Sciatic nerve (tissue), 2 donors: ENCODE data around the gene HHEX. TPM values are rescaled to one million over a fixed set of nuclear protein-coding genes. Genes with fewer than 3 reads are reported as not detected.
"Not testable (repeated sequence)": the region's sequence is repeated elsewhere in the genome, so short reads cannot be mapped to it uniquely, and the experiment has no call there.

Experiments used
- ATAC-seq: fragments of 200-7000 bp; cut with Tn5 transposase; one replicate; pipeline ENCODE4 v1.9.1; 2020; ENCODE audit warnings: mild to moderate bottlenecking, moderate library complexity
- DNase-seq: peaks from one replicate; pipeline ENCODE4 v3.0.0-alpha.2; 2020; ENCODE audit warnings: low spot score
- intact Hi-C: fragments of 100-400 bp; cut with DNase I; formaldehyde crosslinking; loops from one replicate; pipeline ENCODE4 v1.14.2; 2022
- total RNA-seq: library from RNA; stranded (reverse); fragmentation: NEBNext Ultra II Directional; extraction: Animal tissue kit (Norgen Biotek cat#: 25700); gene quantifications from one replicate; pipeline ENCODE4 v1.2.1, GENCODE V29; 2021
- donor health status: DM: no; HTN: no; CAD: no.
- donor health status: DM: no; HTN: no; CAD: no.

HHEX gene
- total RNA-seq, 1 donor from 2014 or later: 15.3 TPM

GRCh38 chr10:92727141-92727540 lies 37.4 kb downstream of the HHEX start:
- no peak for ATAC-seq
- no peak for DNase-seq
- intact Hi-C loops: no loop called here

DNA sequence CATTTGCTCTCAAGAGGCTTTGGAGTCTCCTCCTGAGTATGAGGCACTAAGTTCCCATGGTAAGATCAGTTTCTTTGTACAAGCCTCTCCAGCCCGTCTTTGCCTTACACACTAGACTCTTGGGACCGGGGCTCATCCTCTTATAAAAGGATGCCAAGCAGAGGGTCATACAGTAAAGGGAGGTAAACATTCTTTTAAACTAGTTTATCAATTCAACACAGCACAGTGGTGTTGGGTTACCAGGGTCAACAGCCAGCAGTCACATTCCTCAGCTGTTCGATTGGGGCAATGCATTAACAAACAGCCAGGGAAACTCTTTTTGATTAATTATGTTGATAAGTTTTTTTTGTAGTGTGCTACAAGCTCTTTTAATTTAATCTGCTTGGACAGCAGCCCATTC lies 37.8 kb downstream of the HHEX start:
- no peak for ATAC-seq
- intact Hi-C loops: no loop called here

GRCh38 chr10:92729886-92730285 lies 40.1 kb downstream of the HHEX start:
- intact Hi-C loops: no loop called here
- ATAC-seq (no peak), DNase-seq (no peak)

More for the DNA sequence above, 37.8 kb downstream of the HHEX start:
- DNase-seq: no peak

GRCh38 chr10:92732958-92733357 lies 43.2 kb downstream of the HHEX start:
- DNase-seq (no peak), ATAC-seq (no peak)
- intact Hi-C loops: no loop called here

DNA sequence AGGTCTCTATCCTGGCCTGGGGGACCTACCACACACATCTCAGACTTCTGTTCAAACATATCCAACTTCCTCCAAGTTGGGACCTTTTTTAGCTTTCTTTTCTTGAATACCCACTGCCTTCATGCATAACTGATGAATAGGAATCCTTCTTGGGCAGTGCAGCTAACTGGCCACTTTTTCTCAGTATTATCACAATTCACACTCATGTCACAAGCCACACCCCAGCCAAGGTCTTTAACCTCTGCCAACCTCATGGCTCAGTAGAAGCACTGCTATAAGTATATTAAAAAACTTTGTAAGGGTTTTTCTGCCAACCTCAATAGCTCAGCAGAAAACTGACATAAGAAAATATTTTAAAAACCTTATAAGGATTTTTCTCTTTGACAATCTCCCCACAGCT lies 44.5 kb downstream of the HHEX start:
- no peak for DNase-seq
- intact Hi-C loops: no loop called here
- ATAC-seq: no peak

- DNase-seq (no peak), ATAC-seq (no peak)
- intact Hi-C loops: no loop called here
Measured at GRCh38 chr10:92735938-92736337, 46.2 kb downstream of the HHEX start.

GRCh38 chr10:92737484-92737883 lies 47.7 kb downstream of the HHEX start:
- no peak for DNase-seq
- ATAC-seq: no peak
- intact Hi-C loops: no loop called here

GRCh38 chr10:92740762-92741161 lies 51.0 kb downstream of the HHEX start:
- no peak for ATAC-seq
- no peak for DNase-seq
- intact Hi-C loops: no loop called here

DNA sequence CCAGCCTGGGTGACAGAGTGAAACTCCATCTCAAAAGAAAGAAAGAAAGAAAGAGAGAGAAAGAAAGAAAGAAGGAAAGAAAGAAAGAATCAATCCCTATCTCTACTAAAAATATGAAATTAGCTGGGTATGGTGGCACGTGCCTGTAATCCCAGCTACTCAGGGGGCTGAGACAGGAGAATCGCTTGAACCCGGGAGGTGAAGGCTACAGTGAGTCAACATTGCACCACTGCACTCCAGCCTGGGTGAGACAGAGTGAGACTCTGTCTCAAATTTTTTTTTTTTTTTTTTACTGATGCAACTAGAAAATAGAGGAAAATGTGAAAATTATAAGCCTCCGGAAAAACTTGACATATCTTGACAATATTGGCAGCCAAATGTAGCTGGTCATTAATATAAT lies 52.0 kb downstream of the HHEX start:
- ATAC-seq, DNase-seq, intact Hi-C loops: not testable (repeated sequence)

- DNase-seq (no peak), ATAC-seq (peak; percentile 68)
- intact Hi-C loops: no loop called here
Measured at GRCh38 chr10:92742331-92743228, 52.8 kb downstream of the HHEX start.

Other genes starting within 250 kb of the HHEX start
- 34.8 TPM for gene IDE, start 115.9 kb upstream of the HHEX start, total RNA-seq
- 0.89 TPM for gene KIF11, start 96.8 kb upstream of the HHEX start, total RNA-seq
- gene EXOC6, start 158.6 kb downstream of the HHEX start, total RNA-seq: 22.9 TPM